Activated gamma-delta T cell treated with Interleukin-2 at 50 U/mL for 16 hours (primary cell): ENCODE measurements around the gene LRRC4B.
A peak's percentile ranks its signal among the peaks of the same experiment; 100 is the strongest.
"Not testable (repeated sequence)": the region's sequence is repeated elsewhere in the genome, so short reads cannot be mapped to it uniquely, and the experiment has no call there.

Experiments
- DNase-seq: peaks from one replicate; pipeline ENCODE4 v3.0.0-alpha.2; 2020

Gene LRRC4B, protein sequence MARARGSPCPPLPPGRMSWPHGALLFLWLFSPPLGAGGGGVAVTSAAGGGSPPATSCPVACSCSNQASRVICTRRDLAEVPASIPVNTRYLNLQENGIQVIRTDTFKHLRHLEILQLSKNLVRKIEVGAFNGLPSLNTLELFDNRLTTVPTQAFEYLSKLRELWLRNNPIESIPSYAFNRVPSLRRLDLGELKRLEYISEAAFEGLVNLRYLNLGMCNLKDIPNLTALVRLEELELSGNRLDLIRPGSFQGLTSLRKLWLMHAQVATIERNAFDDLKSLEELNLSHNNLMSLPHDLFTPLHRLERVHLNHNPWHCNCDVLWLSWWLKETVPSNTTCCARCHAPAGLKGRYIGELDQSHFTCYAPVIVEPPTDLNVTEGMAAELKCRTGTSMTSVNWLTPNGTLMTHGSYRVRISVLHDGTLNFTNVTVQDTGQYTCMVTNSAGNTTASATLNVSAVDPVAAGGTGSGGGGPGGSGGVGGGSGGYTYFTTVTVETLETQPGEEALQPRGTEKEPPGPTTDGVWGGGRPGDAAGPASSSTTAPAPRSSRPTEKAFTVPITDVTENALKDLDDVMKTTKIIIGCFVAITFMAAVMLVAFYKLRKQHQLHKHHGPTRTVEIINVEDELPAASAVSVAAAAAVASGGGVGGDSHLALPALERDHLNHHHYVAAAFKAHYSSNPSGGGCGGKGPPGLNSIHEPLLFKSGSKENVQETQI

DNA sequence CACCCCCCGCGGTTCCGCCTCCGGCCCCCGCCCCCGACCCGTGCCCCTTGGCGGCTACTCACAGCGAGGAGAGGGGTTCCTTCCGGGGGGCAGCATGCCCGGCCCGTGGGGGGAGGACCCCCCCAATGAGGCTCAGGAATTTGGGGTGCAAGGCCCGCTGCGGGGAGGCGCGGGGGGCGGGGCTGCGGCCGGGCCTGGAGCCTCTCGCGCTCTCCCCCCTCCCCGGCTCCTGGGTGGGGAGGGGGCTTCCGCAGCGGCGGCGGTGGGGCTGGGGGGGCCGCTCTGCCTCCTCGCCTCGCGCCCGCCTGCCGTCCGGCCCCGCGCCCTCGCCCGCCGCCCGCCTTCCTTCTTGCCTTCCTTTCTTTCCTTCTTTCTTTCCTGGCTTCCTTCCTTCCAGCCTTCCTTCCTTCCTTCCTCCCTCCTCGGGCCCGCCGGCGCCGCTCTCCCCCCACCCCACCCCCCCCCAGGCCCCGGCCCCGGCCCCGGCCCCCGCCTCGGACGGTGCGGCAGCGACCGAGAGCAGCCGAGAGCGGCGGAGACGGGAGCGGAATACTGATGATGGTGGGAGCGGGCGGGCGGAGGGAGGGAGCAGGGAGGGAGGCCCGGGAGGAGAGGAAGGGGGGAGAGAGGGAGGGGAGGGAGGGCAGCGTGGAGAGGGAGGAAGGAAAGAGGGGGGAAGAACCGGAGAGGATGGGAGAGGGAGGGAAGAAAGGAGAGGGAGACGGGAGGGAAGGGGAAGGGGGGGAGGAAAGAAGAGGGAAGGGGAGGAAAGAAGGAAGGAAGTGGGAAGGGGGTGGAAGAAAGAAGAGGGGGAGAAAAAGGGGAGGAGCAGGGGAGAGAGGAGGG is at the start of gene LRRC4B:
LRRC4B (minus strand) TSS at position 554 of the 846 bp plus-strand sequence. CDS start 19,597 bp downstream, outside the sequence.
- no peak for DNase-seq

DNA sequence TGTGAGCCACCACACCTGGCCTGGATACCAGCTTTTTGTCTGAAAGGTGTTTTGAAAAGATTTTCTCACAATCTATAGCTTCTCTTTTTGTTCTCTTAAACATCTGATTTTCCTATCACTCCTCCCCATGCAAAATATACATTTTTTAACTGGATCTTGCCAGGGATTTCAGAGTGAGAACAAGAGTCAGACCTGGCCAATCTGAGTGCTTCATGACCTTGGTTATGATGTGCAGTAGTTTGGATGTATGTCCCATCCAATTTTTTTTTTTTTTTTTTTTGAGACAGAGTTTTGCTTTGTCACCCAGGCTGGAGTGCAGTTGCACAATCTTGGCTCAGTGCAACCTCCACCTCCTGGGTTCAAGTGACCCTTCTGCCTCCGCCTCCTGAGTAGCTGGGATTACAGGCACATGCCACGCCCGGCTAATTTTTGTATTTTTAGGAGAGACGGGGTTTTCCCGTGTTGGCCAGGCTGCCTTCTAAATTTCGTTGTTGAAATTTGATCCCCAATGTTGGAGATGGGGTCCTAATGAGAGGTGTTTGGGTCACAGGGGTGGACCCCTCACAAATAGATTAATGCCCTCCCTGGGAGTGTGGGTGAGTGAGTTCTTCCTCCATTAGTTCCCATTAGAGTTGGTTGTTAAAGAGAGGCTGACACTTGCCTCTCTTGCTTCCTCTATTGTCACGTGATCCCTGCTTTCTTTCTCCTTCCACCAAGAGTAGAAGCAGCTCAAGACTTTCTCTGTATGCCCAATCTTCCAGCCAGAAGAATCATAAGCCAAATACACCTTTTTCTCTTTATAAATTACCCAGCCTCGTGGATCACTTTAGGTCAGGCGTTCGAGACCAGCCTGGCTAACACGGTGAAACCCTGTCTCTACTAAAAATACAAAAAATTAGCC is 44.5 kb upstream of the LRRC4B start:
- not testable (repeated sequence) for DNase-seq

DNA sequence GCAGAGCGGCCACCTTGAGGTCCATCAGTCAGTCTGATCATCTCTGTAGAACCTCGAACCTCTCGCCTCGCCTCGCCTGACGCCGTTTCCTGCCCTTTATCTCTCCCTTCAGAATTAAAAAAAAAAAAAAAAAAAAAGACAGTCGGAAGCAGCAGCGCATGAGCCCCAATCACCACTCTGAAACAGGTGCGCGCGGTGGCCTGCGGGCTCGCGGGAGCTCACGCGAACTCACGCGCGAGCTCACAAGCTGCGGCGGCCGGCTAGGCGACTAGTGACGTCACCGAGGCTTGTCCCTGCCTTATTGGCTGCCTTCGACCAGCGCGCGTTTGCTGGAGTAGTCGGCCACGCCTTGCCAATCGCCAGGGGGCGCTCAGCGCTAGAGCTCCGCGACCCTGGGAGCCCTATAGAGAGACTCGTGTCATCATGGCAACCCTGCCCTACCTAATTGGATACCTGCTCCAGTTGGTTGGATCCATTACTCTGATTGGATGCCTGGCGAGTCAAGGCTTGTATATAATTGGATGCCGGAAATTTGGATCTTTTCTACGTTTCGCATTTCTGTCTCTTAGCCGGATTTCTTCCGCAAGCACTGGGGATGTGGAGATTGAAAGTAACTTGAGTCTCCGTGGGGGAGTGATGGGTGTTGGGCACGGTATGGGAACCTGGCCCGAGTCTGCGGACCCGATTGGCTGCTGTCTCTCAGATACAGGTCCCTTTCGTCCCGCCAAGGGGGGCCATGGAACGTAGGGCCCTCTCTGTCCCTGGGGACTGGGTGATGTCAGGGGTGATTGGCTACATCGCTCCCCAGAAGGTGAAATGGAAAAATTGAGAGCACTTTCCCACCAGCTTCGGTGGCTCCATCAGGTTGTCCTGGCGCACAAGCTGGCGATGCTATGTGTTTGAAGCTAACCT is 39.9 kb upstream of the LRRC4B start:
- DNase-seq = peak; percentile 44

DNA sequence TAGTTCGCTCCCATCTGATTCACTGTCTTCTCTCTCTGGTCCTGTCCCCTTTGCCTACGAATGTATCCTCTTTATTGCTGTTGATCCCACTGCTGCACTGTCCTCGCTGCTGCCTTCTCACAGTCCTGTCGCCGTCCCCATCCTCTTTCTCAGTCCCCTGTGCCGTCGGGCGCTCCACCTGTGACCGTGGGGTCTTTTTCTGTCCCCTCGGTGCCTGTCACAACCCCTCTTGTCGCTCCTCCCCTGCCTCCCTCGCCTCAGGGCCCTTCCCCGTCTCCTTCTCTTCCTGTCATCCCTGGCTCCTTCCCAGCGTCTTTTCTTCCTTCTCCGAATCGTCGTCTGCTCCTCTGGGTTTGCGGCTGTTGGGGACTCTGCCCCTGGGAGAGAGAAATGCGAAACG is 39.2 kb upstream of the LRRC4B start:
- DNase-seq = no peak

DNA sequence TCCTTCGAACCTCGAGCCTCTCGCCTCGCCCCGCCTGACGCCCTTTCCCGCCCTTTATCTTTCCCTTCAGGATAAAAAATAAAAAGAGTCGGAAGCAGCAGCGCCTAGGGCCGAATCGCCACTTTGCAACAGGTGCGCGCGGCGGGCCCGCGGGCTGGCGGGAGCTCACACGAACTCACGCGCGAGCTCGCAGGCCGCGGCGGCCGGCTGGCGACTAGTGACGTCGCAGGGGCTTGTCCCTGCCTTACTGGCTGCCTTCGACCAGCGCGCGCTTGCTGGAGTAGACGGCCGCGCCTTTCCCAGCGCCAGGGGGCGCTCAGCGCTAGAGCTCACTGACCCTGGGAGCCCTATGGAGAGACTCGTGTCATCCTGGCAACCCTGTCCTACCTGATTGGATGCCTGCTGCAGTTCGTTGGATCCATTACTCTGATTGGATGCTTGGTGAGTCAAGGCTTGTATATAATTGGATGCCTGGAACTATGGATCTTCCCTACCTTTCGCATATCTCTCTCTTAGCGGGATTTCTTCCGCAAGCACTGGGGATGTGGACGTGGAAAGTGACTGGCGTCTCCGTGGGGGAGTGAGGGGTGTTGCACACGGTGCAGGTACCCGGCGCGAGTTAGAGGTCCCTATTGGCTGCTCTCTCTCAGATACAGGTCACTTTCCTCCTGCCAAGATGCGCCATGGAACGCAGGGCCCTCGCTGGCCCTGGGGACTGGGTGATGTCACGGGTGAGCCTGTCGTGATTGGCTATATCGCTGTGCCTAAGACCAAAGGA is 38.0 kb upstream of the LRRC4B start:
- DNase-seq = not testable (repeated sequence)

DNA sequence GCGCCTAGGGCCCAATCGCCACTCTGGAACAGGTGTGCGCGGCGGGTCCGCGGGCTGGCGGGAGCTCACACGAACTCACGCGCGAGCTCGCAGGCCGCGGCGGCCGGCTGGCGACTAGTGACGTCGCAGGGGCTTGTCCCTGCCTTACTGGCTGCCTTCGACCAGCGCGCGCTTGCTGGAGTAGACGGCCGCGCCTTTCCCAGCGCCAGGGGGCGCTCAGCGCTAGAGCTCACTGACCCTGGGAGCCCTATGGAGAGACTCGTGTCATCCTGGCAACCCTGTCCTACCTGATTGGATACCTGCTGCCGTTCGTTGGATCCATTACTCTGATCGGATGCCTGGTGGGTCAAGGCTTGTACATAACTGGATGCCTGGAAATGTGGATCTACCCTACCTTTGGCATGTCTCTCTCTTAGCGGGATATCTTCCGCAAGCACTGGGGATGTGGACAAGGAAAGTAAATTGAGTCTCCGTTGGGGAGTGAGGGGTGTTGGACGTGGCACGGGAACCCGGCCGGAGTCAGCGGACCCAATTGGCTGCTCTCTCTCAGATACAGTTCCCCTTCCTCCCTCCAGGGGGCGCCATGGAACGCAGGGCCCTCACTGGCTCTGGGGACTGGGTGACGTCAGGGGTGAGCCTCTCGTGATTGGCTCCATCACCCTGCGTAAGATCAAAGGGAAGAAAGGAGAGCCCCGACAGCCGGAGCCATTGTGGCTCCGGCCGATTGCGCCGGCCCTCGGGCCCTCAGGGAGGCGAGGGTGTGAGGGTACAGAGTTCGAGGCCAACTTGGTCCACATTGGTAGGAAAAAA is 36.2 kb upstream of the LRRC4B start:
- not testable (repeated sequence) for DNase-seq

DNA sequence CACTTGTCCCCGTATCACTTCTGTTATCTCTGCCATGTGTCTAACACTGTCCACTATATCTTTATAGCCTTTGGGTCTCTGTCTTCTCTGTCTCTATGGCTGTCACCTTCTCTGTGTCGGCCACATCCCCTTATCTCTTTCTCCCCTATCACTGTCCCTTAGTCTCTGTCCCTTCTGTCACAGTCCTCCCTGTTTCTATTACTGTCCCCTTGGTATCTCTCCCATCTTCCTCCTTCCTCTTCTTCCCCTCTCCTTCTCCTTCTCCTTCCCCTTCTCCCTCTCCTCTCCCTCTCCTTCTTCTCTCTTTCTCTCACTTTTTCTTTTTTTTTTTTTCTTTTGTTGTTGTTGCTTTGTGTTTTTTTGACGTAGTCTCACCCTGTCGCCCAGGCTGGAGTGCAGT is 34.7 kb upstream of the LRRC4B start:
- no peak for DNase-seq

DNA sequence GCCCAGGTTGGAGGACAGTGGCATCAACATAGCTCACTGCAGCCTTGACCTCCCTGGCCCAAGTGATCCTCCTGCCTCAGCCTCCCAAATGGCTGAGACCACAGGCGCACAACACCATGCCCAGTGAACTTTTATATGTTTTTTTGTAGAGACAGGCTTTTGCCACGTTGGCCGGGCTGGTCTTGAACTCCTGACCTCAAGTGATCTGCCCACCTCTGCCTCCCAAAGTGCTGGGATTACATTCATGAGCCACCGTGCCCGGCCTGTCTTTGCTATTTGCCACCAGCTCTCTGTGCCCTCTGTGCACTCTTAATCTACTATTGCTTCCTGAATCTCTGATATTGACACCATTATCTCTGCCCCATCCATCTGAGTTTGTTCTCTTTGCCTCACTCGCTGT is 34.3 kb upstream of the LRRC4B start:
- DNase-seq = no peak

DNA sequence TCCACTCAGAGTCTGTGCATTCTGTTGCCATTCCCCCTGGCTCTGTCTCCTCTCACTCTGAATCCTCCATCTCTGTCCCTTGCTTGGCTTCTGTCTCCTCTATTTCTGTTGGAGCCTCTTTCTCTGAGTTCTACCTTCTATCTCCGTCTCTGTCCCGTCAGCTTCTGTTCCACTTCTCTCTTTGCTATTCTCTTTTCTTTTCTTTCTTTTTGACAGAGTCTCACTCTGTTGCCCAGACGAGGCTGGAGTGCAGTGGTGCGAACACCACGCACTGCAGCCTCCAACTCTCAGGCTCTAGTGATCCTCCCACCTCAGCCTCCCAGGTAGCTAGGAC is 33.8 kb upstream of the LRRC4B start:
- DNase-seq = no peak

DNA sequence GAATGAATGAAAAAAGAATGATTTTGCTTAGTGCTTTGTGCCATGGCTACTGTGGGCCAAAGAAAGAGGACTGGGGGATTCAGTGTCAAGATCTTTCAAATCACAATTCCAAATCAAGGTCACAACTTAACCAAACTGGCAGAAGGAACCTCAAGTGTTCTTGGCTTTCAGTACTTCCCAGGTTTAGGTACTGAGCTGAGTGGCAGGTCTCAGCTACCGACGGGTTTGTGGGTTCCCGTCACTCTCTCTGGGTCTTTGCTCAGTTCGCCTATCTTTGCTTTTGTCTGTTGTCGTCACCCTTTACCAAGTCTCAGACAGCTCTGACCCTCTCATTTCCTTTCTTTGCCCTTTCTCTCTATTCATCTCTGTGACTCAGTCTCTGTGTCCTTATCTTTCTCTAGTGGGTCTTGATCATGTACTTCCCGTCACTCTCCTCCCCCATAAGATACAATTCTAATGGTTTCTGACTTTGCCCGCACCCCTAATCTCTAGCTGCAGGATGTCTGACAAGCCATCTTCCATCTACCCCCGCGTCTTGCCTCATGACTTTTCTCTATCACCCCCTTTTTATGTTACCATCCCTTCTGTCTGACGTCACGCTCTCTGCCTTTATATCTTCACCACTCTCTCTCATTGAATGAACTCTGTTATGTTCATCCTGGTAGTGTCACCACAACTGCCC is 33.3 kb upstream of the LRRC4B start:
- no peak for DNase-seq

DNA sequence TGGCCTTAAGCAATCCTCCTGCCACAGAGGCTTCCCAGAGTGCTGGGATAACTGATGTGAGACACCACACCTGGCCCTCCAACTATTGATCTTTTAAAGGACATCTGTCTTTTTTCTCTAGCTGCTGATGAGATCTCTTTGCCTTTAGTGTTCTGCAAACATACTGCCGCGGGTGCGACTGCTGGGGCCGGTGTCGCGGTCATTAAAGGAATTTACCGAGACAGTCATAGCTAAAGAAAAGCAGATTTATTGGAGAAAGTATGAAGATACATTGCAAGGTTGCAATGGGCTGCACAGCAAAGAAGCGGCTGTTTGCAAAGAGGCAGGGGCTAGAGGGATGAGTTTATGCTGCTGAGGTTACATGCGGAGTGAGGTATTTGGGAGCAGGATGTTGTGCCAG is 31.2 kb upstream of the LRRC4B start:
- DNase-seq = no peak

DNA sequence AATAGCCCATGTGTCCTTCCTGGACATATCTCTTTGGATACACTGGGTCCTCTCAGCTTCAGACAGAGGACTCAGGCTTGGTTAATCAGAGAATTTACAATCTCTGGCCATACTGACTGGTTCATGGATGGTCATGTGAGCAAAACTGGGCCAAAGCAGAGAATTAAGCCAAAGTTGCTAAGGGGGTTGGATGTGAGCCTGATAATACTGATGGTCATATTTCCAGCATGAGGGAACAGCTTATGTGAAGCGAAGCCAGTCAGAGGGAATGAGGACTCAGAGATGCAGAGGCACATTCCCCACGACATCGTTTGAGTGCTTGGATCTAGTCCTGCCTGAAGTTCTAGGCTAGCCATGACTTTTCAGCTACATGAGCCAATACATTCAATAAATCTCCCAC is 22.0 kb upstream of the LRRC4B start:
- no peak for DNase-seq

DNA sequence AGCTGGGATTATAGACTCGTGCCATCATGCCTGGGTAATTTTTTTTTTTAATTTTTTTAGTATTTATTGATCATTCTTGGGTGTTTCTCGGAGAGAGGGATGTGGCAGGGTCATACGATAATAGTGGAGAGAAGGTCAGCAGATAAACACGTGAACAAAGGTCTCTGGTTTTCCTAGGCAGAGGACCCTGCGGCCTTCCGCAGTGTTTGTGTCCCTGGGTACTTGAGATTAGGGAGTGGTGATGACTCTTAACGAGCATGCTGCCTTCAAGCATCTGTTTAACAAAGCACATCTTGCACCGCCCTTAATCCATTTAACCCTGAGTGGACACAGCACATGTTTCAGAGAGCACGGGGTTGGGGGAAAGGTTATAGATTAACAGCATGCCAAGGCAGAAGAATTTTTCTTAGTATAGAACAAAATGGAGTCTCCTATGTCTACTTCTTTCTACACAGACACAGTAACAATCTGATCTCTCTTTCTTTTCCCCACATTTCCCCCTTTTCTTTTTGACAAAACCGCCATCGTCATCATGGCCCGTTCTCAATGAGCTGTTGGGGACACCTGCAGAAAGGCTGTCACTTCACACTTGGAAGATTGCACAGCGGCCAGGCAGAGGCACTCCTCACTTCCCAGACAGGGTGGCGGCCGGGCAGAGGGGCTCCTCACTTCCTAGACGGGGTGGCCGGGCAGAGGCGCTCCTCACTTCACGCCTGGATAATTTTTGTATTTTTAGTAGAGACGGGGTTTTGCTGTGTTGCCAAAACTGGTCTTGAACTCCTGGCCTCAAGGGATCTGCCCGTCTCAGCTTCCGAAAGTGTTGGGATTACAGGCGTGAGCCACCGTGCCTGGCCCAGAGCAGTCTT is 13.8 kb upstream of the LRRC4B start:
- not testable (repeated sequence) for DNase-seq

DNA sequence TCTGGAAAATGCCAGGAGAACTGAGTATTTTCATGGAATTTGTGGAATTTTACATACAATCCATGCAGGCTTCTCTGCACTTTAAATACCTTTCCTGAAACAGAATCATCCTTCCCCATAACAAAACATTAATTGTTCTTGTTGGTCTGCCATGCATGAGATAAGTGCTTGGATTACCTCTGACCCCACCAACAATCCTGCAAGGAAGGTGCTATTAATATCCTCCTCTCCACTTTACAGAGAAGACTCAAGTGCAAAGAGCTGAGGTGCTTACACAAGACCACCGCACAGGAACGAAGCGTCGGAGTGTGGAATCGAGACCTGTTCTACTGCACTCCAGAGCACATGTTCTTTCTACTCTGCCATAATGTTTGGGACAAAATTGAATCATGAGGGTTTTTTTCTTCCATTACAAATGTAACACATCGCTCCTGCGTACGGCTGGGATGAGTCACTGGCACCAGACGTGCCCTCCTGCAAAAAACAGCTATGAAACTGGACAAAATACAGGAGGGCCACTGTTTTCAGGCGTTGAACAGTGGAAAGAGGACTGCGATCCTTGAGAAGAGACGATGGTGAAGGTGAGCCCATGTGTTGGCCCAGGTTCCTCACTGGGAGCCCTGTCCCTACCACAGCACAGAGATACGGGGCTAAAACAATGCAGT is 12.9 kb upstream of the LRRC4B start:
- no peak for DNase-seq

DNA sequence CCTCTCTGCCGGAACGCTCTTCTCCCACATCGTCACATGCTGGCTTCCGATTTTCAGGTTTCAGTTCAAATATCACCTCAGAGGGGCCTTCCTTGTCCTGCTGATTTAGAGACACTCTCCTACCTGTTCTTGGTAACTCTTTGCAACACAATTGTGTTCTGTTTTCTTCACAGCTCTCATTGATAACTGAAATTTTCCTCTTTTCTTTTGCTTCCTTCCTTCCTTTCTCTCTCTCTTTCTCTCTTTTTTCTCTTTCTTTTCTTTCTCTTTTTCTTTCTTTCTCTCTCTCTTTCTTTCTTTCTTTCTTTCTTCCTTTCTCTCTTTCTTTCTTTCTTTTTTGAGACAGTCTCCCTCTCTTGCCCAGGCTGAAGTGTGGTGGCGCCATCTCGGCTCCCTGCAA is 12.0 kb upstream of the LRRC4B start:
- DNase-seq = no peak

DNA sequence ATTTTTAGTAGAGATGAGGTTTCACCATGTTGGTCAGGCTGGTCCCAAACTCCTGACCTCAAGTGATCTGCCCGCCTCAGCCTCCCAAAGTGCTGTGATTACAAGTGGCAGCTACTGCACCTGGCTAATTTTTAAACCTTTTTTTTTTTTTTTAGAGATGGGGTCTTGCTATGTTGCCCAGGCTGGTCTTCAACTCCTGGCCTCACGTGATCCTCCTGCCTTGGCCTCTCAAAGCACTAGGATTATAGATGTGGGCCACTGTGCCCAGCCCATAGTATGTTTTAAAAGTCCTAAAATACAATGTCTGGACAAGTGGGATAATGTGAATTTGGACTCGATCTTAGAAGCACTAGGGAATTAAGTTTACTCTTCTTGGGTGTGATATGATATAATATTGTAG is 8.5 kb upstream of the LRRC4B start:
- not testable (repeated sequence) for DNase-seq

DNA sequence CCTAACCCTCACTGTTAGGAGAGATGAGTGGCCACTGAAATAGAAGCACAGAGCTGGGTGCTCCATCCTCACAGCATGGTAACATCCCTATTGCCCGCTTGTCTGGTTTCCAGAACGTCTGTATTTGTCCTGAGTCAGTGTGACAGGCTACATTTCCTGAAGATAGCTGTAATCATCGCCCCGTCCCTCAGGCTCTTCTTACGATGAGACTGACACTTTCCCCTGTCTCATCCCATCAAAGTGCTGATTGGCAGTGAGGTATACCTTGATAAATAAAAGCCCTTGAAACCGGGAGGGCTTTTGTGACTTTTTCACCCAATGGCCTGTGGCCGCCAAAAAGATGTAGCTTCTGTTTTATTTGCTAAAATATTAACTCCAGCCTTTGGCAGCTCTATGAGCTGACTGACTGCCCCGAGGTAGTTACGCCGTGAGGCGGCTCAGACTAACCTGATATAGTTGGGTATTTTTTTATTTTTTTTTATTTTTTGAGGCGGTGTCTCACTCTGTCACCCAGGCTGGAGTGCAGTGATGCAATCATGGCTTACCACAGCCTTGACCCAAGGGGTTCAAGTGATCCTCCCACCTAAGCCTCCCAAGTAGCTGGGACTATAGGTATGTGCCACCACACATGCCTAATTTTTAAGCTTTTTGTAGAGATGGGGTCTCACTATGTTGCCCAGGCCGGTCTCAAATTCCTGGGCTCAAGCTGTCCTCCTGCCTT is 5.7 kb upstream of the LRRC4B start:
- no peak for DNase-seq
